Esophagus squamous epithelium (tissue), 4 donors: Measurements from ENCODE around the gene MS4A18.

Source experiments
- POLR2A ChIP-seq, 4 donors: fragments of 450-650 bp; IDR thresholded peaks; one replicate each; pipeline ENCODE4 v1.6.1; 2017; ENCODE audit warnings: antibody characterized with exemption in 4 of 4, mild to moderate bottlenecking in 4 of 4, moderate library complexity in 3 of 4
- TF ChIP-seq, protein P1 (sequence below), 6 experiments: fragments of 450-650 bp in 4 of 6; fragments of 200-600 bp in 2 of 6; sonication (generic) in 2 of 6; IDR thresholded peaks; one replicate each; pipeline ENCODE4 v1.5.1; 2016 to 2019; ENCODE audit warnings: antibody characterized with exemption in 6 of 6, mild to moderate bottlenecking in 4 of 6, moderate library complexity in 4 of 6

DNA sequence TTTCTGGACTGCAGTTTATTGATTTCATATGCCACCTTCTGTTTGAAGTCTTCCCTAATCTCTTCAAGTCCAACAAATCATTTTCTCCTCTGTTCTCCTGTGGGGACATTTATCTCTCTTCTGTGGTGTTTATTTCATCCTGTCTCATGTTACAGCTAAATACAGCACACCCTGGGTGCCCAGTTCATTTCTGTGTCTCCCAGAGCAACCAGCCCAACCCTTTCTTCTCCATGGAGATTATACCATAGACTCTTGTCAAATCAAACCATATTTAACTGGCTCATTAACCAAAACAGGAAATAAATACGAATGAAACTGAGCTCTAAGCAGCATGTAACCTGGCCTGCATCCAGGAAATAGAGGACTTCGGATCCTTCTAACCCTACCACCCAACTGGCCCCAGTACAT is 25.2 kb upstream of the MS4A18 start, which contains the start of gene MS4A8:
- TF ChIP-seq, protein P1, sequence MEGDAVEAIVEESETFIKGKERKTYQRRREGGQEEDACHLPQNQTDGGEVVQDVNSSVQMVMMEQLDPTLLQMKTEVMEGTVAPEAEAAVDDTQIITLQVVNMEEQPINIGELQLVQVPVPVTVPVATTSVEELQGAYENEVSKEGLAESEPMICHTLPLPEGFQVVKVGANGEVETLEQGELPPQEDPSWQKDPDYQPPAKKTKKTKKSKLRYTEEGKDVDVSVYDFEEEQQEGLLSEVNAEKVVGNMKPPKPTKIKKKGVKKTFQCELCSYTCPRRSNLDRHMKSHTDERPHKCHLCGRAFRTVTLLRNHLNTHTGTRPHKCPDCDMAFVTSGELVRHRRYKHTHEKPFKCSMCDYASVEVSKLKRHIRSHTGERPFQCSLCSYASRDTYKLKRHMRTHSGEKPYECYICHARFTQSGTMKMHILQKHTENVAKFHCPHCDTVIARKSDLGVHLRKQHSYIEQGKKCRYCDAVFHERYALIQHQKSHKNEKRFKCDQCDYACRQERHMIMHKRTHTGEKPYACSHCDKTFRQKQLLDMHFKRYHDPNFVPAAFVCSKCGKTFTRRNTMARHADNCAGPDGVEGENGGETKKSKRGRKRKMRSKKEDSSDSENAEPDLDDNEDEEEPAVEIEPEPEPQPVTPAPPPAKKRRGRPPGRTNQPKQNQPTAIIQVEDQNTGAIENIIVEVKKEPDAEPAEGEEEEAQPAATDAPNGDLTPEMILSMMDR (IDR thresholded peaks at IDR 0.05): no peak
- no peak for TF ChIP-seq POLR2A (IDR thresholded peaks at IDR 0.05)
